GM23338 (cell line): ENCODE data around the gene RGSL1.

Experiments
- CREB1 ChIP-seq: fragments of 250-450 bp; sonication (Bioruptor Pico); IDR thresholded peaks from 2 replicates; pipeline ENCODE4 v1.5.0; 2020; ENCODE audit warnings: low read depth, mild to moderate bottlenecking, moderate library complexity
- ETS1 ChIP-seq: IDR thresholded peaks from 2 replicates; pipeline ENCODE4 v1.6.1; 2016; ENCODE audit warnings: antibody characterized with exemption
- EZH2 ChIP-seq: fragments of 200-600 bp; sonication (generic); IDR thresholded peaks from one replicate; pipeline ENCODE4 v1.8.0; 2017; ENCODE audit warnings: antibody characterized with exemption, mild to moderate bottlenecking, low read depth; ENCODE audit not compliant: unreplicated experiment
- EZH2phosphoT487 ChIP-seq: fragments of 200-600 bp; sonication (generic); IDR thresholded peaks from one replicate; pipeline ENCODE4 v1.8.1; 2018; ENCODE audit warnings: antibody characterized with exemption; ENCODE audit not compliant: unreplicated experiment
- JUNB ChIP-seq: IDR thresholded peaks from one replicate; pipeline ENCODE4 v1.6.1; 2016; ENCODE audit warnings: antibody characterized with exemption; ENCODE audit not compliant: unreplicated experiment
- NANOG ChIP-seq: IDR thresholded peaks from 2 replicates; pipeline ENCODE4 v1.6.1; 2016; ENCODE audit warnings: antibody characterized with exemption, borderline replicate concordance
- POLR2AphosphoS5 ChIP-seq: IDR thresholded peaks from 2 replicates; pipeline ENCODE4 v1.6.1; 2016; ENCODE audit warnings: antibody characterized with exemption, low read depth
- REST ChIP-seq: IDR thresholded peaks from one replicate; pipeline ENCODE4 v1.6.1; 2018; ENCODE audit warnings: antibody characterized with exemption; ENCODE audit not compliant: unreplicated experiment
- STAT1 ChIP-seq: IDR thresholded peaks from one replicate; pipeline ENCODE4 v1.6.1; 2016; ENCODE audit warnings: antibody characterized with exemption; ENCODE audit not compliant: unreplicated experiment
- ZNF114 ChIP-seq: fragments of 250-450 bp; sonication (Bioruptor Pico); IDR thresholded peaks from 2 replicates; pipeline ENCODE4 v1.5.0; 2020; ENCODE audit warnings: mild to moderate bottlenecking, moderate library complexity
- ZNF331 ChIP-seq: fragments of 250-450 bp; sonication (Bioruptor Pico); IDR thresholded peaks from 2 replicates; pipeline ENCODE4 v1.5.0; 2020; ENCODE audit warnings: low read depth, mild to moderate bottlenecking, moderate library complexity
- TF ChIP-seq, protein P1 (sequence below), 2 experiments: fragments of 200-600 bp in 1 of 2; sonication (generic) in 1 of 2; conservative IDR thresholded peaks; 2 replicates each; pipeline versions ENCODE4 v1.5.1 to v1.6.1; 2016 to 2017; ENCODE audit warnings: antibody characterized with exemption in 2 of 2, low read depth in 2 of 2, mild to moderate bottlenecking in 2 of 2, moderate library complexity in 1 of 2

DNA sequence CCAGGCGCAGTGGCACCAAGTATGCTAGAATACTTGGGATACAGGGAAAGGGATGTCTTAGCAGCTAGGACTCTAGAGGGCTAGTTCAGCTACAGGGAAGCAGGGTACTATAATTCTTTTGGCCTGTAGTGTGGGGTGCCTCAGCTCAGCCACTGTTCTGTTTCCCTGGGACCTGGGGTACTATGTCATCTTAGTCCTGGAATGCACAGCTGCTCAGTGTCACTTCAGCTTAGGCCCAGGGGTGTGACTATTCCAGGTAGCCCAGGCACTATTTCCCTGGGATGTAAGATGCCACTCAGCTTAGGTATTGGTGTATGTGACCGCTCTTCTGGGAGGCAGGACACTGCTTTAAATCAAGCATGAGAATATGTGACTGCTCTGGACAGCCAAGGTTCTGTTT lies 34.1 kb downstream of the RGSL1 start:
- TF ChIP-seq REST (no peak), POLR2AphosphoS5 (no peak), ZNF114 (CRISPR knock-in tag) (no peak), STAT1 (no peak), EZH2 (no peak), JUNB (no peak), CREB1 (no peak), EZH2phosphoT487 (no peak), NANOG (no peak), ZNF331 (no peak), ETS1 (no peak)
- TF ChIP-seq, protein P1, sequence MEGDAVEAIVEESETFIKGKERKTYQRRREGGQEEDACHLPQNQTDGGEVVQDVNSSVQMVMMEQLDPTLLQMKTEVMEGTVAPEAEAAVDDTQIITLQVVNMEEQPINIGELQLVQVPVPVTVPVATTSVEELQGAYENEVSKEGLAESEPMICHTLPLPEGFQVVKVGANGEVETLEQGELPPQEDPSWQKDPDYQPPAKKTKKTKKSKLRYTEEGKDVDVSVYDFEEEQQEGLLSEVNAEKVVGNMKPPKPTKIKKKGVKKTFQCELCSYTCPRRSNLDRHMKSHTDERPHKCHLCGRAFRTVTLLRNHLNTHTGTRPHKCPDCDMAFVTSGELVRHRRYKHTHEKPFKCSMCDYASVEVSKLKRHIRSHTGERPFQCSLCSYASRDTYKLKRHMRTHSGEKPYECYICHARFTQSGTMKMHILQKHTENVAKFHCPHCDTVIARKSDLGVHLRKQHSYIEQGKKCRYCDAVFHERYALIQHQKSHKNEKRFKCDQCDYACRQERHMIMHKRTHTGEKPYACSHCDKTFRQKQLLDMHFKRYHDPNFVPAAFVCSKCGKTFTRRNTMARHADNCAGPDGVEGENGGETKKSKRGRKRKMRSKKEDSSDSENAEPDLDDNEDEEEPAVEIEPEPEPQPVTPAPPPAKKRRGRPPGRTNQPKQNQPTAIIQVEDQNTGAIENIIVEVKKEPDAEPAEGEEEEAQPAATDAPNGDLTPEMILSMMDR (conservative IDR thresholded peaks at IDR 0.05; ENCODE audit: low read depth in 2 of 2), result no peak
